WTC11 (cell line): ENCODE data around the gene CX3CR1.

ENCODE experiments used
- CTCF ChIP-seq: fragments of 200-600 bp; IDR thresholded peaks from 2 replicates; pipeline ENCODE4 v1.8.0; 2022; ENCODE audit warnings: antibody characterized with exemption
- ELF4 ChIP-seq: sonication (generic); formaldehyde crosslinking; IDR thresholded peaks from 2 replicates; pipeline ENCODE4 v1.8.1; 2022; ENCODE audit warnings: low read depth, mild to moderate bottlenecking, moderate library complexity, missing genetic modification reagents
- NFYB ChIP-seq: sonication (generic); formaldehyde crosslinking; conservative IDR thresholded peaks from 2 replicates; pipeline ENCODE4 v1.8.0; 2022; ENCODE audit warnings: low read depth, missing genetic modification reagents
- RELA ChIP-seq: sonication (generic); formaldehyde crosslinking; IDR thresholded peaks from 2 replicates; pipeline ENCODE4 v1.8.1; 2022; ENCODE audit warnings: missing genetic modification reagents, mild to moderate bottlenecking, borderline replicate concordance
- SOX15 ChIP-seq: fragments of 250-450 bp; sonication (Bioruptor Pico); IDR thresholded peaks from 2 replicates; pipeline ENCODE4 v1.9.0; 2021; ENCODE audit warnings: mild to moderate bottlenecking
- ZNF423 ChIP-seq: fragments of 250-450 bp; sonication (Bioruptor Pico); IDR thresholded peaks from 2 replicates; pipeline ENCODE4 v2.1.2; 2022; ENCODE audit warnings: mild to moderate bottlenecking, moderate library complexity
- TF ChIP-seq, protein P1 (sequence below): sonication (generic); formaldehyde crosslinking; IDR thresholded peaks from 2 replicates; pipeline ENCODE4 v1.8.1; 2023; ENCODE audit warnings: mild to moderate bottlenecking, missing genetic modification reagents, moderate library complexity

- TF ChIP-seq CTCF (no peak), RELA (CRISPR knock-in tag) (no peak), ELF4 (no peak), ZNF423 (CRISPR knock-in tag) (no peak), NFYB (no peak), SOX15 (no peak)
- TF ChIP-seq, protein P1, sequence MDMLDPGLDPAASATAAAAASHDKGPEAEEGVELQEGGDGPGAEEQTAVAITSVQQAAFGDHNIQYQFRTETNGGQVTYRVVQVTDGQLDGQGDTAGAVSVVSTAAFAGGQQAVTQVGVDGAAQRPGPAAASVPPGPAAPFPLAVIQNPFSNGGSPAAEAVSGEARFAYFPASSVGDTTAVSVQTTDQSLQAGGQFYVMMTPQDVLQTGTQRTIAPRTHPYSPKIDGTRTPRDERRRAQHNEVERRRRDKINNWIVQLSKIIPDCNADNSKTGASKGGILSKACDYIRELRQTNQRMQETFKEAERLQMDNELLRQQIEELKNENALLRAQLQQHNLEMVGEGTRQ (CRISPR knock-in tag) = no peak
Observed at GRCh38 chr3:39296197-39297077, 16.6 kb upstream of the CX3CR1 start.
